COLO829 (cell line): ENCODE data around the gene SNCG.
"Not testable (repeated sequence)": the region's sequence is repeated elsewhere in the genome, so short reads cannot be mapped to it uniquely, and the experiment has no call there.

Experiments used
- DNase-seq: peaks from one replicate; pipeline ENCODE4 v3.0.0; 2012; ENCODE audit warnings: low spot score

The SNCG gene

GRCh38 chr10:86958116-86958900, at the start of gene SNCG:
SNCG (plus strand) TSS chr10:86958599; CDS start chr10:86958698, 99 bp downstream.
- no peak for DNase-seq

- no peak for DNase-seq
These were observed 43.7 kb upstream of the SNCG start for GRCh38 chr10:86914734-86915133.

GRCh38 chr10:86918022-86918471, 40.4 kb upstream of the SNCG start:
- no peak for DNase-seq

GRCh38 chr10:86922553-86922961, 35.8 kb upstream of the SNCG start:
- no peak for DNase-seq

- no peak for DNase-seq
These were observed 28.7 kb upstream of the SNCG start for GRCh38 chr10:86929468-86930380.

- DNase-seq: no peak
These were observed 26.5 kb upstream of the SNCG start for GRCh38 chr10:86931872-86932271.

GRCh38 chr10:86932674-86933073, 25.7 kb upstream of the SNCG start:
- no peak for DNase-seq

GRCh38 chr10:86934162-86934711, 24.2 kb upstream of the SNCG start:
- DNase-seq: not testable (repeated sequence)

- no peak for DNase-seq
These were observed 21.5 kb upstream of the SNCG start for GRCh38 chr10:86936661-86937501.

- no peak for DNase-seq
These were observed 20.8 kb upstream of the SNCG start for GRCh38 chr10:86937502-86938154.

GRCh38 chr10:86938260-86938659, 20.1 kb upstream of the SNCG start:
- DNase-seq: no peak

- not testable (repeated sequence) for DNase-seq
These were observed 18.3 kb upstream of the SNCG start for GRCh38 chr10:86940076-86940475.

- DNase-seq: no peak
These were observed 17.7 kb upstream of the SNCG start for GRCh38 chr10:86940677-86941076.

GRCh38 chr10:86941426-86941825, 17.0 kb upstream of the SNCG start:
- no peak for DNase-seq

- DNase-seq: no peak
These were observed 16.4 kb upstream of the SNCG start for GRCh38 chr10:86941991-86942421.

- DNase-seq: no peak
These were observed 15.7 kb upstream of the SNCG start for GRCh38 chr10:86942441-86943315.

- no peak for DNase-seq
These were observed 14.9 kb upstream of the SNCG start for GRCh38 chr10:86943316-86944030.

GRCh38 chr10:86944031-86944419, 14.4 kb upstream of the SNCG start:
- DNase-seq: no peak

- DNase-seq: no peak
These were observed 13.9 kb upstream of the SNCG start for GRCh38 chr10:86944471-86944870.
